Measurements from ENCODE around the gene TMEM40.
"Not testable (repeated sequence)": the region's sequence is repeated elsewhere in the genome, so short reads cannot be mapped to it uniquely, and the experiment has no call there.

The TMEM40 gene

GRCh38 chr3:12750223-12750622 is 8.8 kb downstream of the TMEM40 start:
- no peak for DNase-seq

- no peak for DNase-seq
Observed at GRCh38 chr3:12748477-12748876, 10.6 kb downstream of the TMEM40 start.

- DNase-seq = no peak
Observed at GRCh38 chr3:12746419-12746818, 12.6 kb downstream of the TMEM40 start.

- DNase-seq = no peak
Observed at GRCh38 chr3:12744326-12744725, 14.7 kb downstream of the TMEM40 start.

GRCh38 chr3:12743583-12743982 is 15.5 kb downstream of the TMEM40 start:
- DNase-seq = no peak

GRCh38 chr3:12742330-12743107 is 16.5 kb downstream of the TMEM40 start:
- no peak for DNase-seq

GRCh38 chr3:12741209-12741608 is 17.9 kb downstream of the TMEM40 start:
- no peak for DNase-seq

GRCh38 chr3:12737833-12738232 is 21.2 kb downstream of the TMEM40 start:
- DNase-seq = no peak

- no peak for DNase-seq
Observed at GRCh38 chr3:12737319-12737718, 21.7 kb downstream of the TMEM40 start.

GRCh38 chr3:12734960-12735359 is 24.1 kb downstream of the TMEM40 start:
- DNase-seq = peak; percentile 65

GRCh38 chr3:12733566-12733965 is 25.5 kb downstream of the TMEM40 start:
- DNase-seq = no peak

GRCh38 chr3:12730506-12731242 is 28.4 kb downstream of the TMEM40 start:
- peak; percentile 79 for DNase-seq

- DNase-seq = peak; percentile 56
Observed at GRCh38 chr3:12729051-12729651, 29.9 kb downstream of the TMEM40 start.

GRCh38 chr3:12727937-12728336 is 31.1 kb downstream of the TMEM40 start:
- DNase-seq = no peak

GRCh38 chr3:12727481-12727880 is 31.6 kb downstream of the TMEM40 start:
- no peak for DNase-seq

GRCh38 chr3:12725436-12725835 is 33.6 kb downstream of the TMEM40 start:
- no peak for DNase-seq

GRCh38 chr3:12724794-12725193 is 34.3 kb downstream of the TMEM40 start:
- no peak for DNase-seq

- DNase-seq = not testable (repeated sequence)
Observed at GRCh38 chr3:12723362-12723761, 35.7 kb downstream of the TMEM40 start.

- DNase-seq = peak; percentile 23
Observed at GRCh38 chr3:12722226-12722625, 36.8 kb downstream of the TMEM40 start.

- peak; percentile 88 for DNase-seq
Observed at GRCh38 chr3:12719984-12720898, 38.8 kb downstream of the TMEM40 start.

GRCh38 chr3:12719541-12719940 is 39.5 kb downstream of the TMEM40 start:
- no peak for DNase-seq

GRCh38 chr3:12716605-12717151 is 42.4 kb downstream of the TMEM40 start:
- DNase-seq = no peak

- no peak for DNase-seq
Observed at GRCh38 chr3:12714278-12714677, 44.8 kb downstream of the TMEM40 start.

All from MV-4-11 (cell line).